NB4 (cell line): ENCODE data around the gene RNF19B.

ENCODE experiments used
- POLR2A ChIP-seq: IDR thresholded peaks from 2 replicates; pipeline ENCODE4 v1.6.1; 2011; ENCODE audit warnings: mild to moderate bottlenecking; ENCODE audit not compliant: insufficient read length; ENCODE audit errors: extremely low read depth
- TF ChIP-seq, protein P1 (sequence below): IDR thresholded peaks from 2 replicates; pipeline ENCODE4 v1.6.1; 2011; ENCODE audit warnings: low read depth, low read length
- TF ChIP-seq, protein P2 (sequence below): IDR thresholded peaks from one replicate; pipeline ENCODE4 v1.5.1; 2012; ENCODE audit warnings: low read depth, low read length

DNA sequence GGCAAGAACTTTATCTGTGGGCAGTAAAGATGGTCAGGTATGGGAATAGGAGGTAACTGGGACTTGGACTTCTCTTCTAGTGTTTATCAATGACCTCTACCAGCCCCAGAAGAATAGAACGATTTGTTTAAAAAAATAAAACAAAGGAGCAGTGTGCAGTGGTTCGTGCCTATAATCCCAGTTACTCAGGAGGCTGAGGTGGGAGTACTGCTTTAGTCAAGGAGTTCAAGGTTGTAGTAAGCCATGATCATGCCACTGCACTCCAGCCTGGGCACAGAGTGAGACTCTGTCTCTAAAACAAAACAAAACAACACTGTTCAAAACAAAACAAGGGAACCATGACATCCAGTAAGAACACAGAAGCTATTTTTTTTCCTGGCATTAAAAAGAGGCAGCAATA is 4.3 kb downstream of the RNF19B start:
- TF ChIP-seq, protein P1, sequence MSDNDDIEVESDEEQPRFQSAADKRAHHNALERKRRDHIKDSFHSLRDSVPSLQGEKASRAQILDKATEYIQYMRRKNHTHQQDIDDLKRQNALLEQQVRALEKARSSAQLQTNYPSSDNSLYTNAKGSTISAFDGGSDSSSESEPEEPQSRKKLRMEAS = no peak
- TF ChIP-seq, protein P2, sequence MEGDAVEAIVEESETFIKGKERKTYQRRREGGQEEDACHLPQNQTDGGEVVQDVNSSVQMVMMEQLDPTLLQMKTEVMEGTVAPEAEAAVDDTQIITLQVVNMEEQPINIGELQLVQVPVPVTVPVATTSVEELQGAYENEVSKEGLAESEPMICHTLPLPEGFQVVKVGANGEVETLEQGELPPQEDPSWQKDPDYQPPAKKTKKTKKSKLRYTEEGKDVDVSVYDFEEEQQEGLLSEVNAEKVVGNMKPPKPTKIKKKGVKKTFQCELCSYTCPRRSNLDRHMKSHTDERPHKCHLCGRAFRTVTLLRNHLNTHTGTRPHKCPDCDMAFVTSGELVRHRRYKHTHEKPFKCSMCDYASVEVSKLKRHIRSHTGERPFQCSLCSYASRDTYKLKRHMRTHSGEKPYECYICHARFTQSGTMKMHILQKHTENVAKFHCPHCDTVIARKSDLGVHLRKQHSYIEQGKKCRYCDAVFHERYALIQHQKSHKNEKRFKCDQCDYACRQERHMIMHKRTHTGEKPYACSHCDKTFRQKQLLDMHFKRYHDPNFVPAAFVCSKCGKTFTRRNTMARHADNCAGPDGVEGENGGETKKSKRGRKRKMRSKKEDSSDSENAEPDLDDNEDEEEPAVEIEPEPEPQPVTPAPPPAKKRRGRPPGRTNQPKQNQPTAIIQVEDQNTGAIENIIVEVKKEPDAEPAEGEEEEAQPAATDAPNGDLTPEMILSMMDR = no peak
- no peak for TF ChIP-seq POLR2A
